Right lung (tissue), 5 donors: ENCODE results near the gene ALOX15B. TPM values are rescaled to one million over a fixed set of nuclear protein-coding genes. Genes with fewer than 3 reads are reported as not detected.

Experiments
- DNase-seq, 2 donors: peaks; one replicate each; pipeline ENCODE4 v3.0.0-alpha.2; 2013
- polyA plus RNA-seq, 5 donors: library from polyadenylated mRNA; unstranded; fragments of 120-200 nt; gene quantifications; one replicate each; pipeline versions ENCODE4 v1.2.1 to v1.2.3, GENCODE V29; 2013; ENCODE audit warnings: inconsistent platforms in 1 of 5, low replicate concordance in 1 of 5; ENCODE audit not compliant: insufficient read length in 5 of 5, insufficient read depth in 1 of 5

The ALOX15B gene
- polyA plus RNA-seq, 5 donors = 0.20 to 0.51 (median 0.45) TPM

- DNase-seq = no peak
Measured at GRCh38 chr17:8080208-8080798, 41.4 kb downstream of the ALOX15B start.

GRCh38 chr17:8080799-8081219, 42.0 kb downstream of the ALOX15B start:
- DNase-seq = no peak

GRCh38 chr17:8081876-8082275, 43.0 kb downstream of the ALOX15B start:
- DNase-seq = no peak

- no peak for DNase-seq
Measured at GRCh38 chr17:8082292-8082691, 43.4 kb downstream of the ALOX15B start.

GRCh38 chr17:8084250-8084649, 45.4 kb downstream of the ALOX15B start:
- no peak for DNase-seq

- no peak for DNase-seq
Measured at GRCh38 chr17:8087075-8087951, 48.5 kb downstream of the ALOX15B start, which contains the start of gene ALOX12B. Gene ALOX12B, minus strand, starts transcription at chr17:8087716. Its CDS starts 274 bp downstream, at chr17:8087442.

- no peak for DNase-seq
Measured at GRCh38 chr17:8087952-8088230, 49.0 kb downstream of the ALOX15B start.

GRCh38 chr17:8089728-8090127, 50.9 kb downstream of the ALOX15B start:
- no peak for DNase-seq

GRCh38 chr17:8091033-8091687, 52.3 kb downstream of the ALOX15B start:
- DNase-seq = no peak

- DNase-seq = no peak
Measured at GRCh38 chr17:8095361-8095760, 56.5 kb downstream of the ALOX15B start.

GRCh38 chr17:8096541-8096940, 57.7 kb downstream of the ALOX15B start:
- DNase-seq = no peak

Other genes with a start within 250 kb of the ALOX15B start
- 10 to 100 TPM; 15.1 to 28.6 (median 25.7) TPM for gene KDM6B, start 204.8 kb upstream of the ALOX15B start, polyA plus RNA-seq
- 10 to 100 TPM; 12.5 to 23.6 (median 16.0) TPM for gene TMEM88, start 184.0 kb upstream of the ALOX15B start, polyA plus RNA-seq
- gene NAA38, start 181.5 kb upstream of the ALOX15B start, polyA plus RNA-seq = 100 to 1,000 TPM in 1 of 5 donors, 10 to 100 TPM in 4; 58.2 to 121 (median 71.0) TPM
- gene CYB5D1, start 181.1 kb upstream of the ALOX15B start, polyA plus RNA-seq = 10 to 100 TPM; 18.7 to 22.7 (median 19.6) TPM
- 100 to 1,000 TPM; 177 to 239 (median 196) TPM for gene CHD3, start 150.3 kb upstream of the ALOX15B start, polyA plus RNA-seq
- gene RNF227, start 122.8 kb upstream of the ALOX15B start, polyA plus RNA-seq = 1 to 10 TPM; 2.2 to 3.4 (median 3.0) TPM
- 10 to 100 TPM in 3 of 5 donors, 1 to 10 TPM in 2; 8.7 to 12.1 (median 10.3) TPM for gene KCNAB3, start 109.2 kb upstream of the ALOX15B start, polyA plus RNA-seq
- gene TRAPPC1, start 107.1 kb upstream of the ALOX15B start, polyA plus RNA-seq = 100 to 1,000 TPM; 111 to 164 (median 138) TPM
- gene CNTROB, start 106.9 kb upstream of the ALOX15B start, polyA plus RNA-seq = 10 to 100 TPM; 67.3 to 82.5 (median 74.7) TPM
- gene GUCY2D, start 36.4 kb upstream of the ALOX15B start, polyA plus RNA-seq = under 1 TPM in 3 of 5 donors, not detected in 2; 0.12 to 0.33 (median 0.27) TPM
- gene ALOX12B, start 48.7 kb downstream of the ALOX15B start, polyA plus RNA-seq = under 1 TPM in 1 of 5 donors, not detected in 4; 0.06 TPM
- gene ALOXE3, start 79.5 kb downstream of the ALOX15B start, polyA plus RNA-seq = not detected
- under 1 TPM in 1 of 5 donors, not detected in 4; 0.22 TPM for gene HES7, start 85.0 kb downstream of the ALOX15B start, polyA plus RNA-seq
- gene PER1, start 113.3 kb downstream of the ALOX15B start, polyA plus RNA-seq = 10 to 100 TPM; 23.0 to 61.4 (median 37.7) TPM
- 100 to 1,000 TPM in 3 of 5 donors, 10 to 100 TPM in 2; 82.8 to 114 (median 104) TPM for gene VAMP2, start 123.9 kb downstream of the ALOX15B start, polyA plus RNA-seq
- 10 to 100 TPM; 15.7 to 22.5 (median 20.1) TPM for gene TMEM107, start 137.3 kb downstream of the ALOX15B start, polyA plus RNA-seq
- gene BORCS6, start 151.1 kb downstream of the ALOX15B start, polyA plus RNA-seq = 1 to 10 TPM; 2.4 to 4.9 (median 3.0) TPM
- 10 to 100 TPM; 25.4 to 47.8 (median 35.6) TPM for gene AURKB, start 171.5 kb downstream of the ALOX15B start, polyA plus RNA-seq
- gene CTC1, start 209.0 kb downstream of the ALOX15B start, polyA plus RNA-seq = 10 to 100 TPM; 22.9 to 39.4 (median 29.5) TPM
- 10 to 100 TPM; 27.5 to 44.1 (median 37.1) TPM for gene PFAS, start 210.2 kb downstream of the ALOX15B start, polyA plus RNA-seq
- gene RANGRF, start 249.6 kb downstream of the ALOX15B start, polyA plus RNA-seq = 10 to 100 TPM; 21.1 to 34.5 (median 28.4) TPM